ENCODE results near the gene MYH3.

- TF ChIP-seq CTCF (IDR thresholded peaks at IDR 0.05) (no peak), POLR2AphosphoS5 (IDR thresholded peaks at IDR 0.05) (no peak), POLR2A (IDR thresholded peaks at IDR 0.05) (no peak), EP300 (IDR thresholded peaks at IDR 0.05; ENCODE audit: low read depth) (no peak)
Observed at GRCh38 chr17:10653987-10654386, 3.1 kb downstream of the MYH3 start.

All from transverse colon (tissue), 4 donors.